Lung (tissue), 12 donors: ENCODE data around the gene OS9. TPM values are rescaled to one million over a fixed set of nuclear protein-coding genes. Genes with fewer than 3 reads are reported as not detected.

Experiments used
- ATAC-seq: fragments of 200-7000 bp; cut with Tn5 transposase; one replicate; pipeline ENCODE4 v1.9.1; 2020; ENCODE audit warnings: moderate number of reproducible peaks; ENCODE audit not compliant: insufficient read depth, low FRiP score
- DNase-seq, 3 donors: peaks; one replicate each; pipeline ENCODE4 v3.0.0-alpha.2; 2013 to 2017
- H3K27ac ChIP-seq, 2 donors: one replicate each; pipeline ENCODE4 v1.5.1; 2013; ENCODE audit warnings: mild to moderate bottlenecking in 2 of 2, moderate library complexity in 2 of 2, control low read depth in 1 of 2, inconsistent platforms in 1 of 2, low read depth in 1 of 2, low read length in 1 of 2
- H3K27me3 ChIP-seq, 3 donors: one replicate each; pipeline ENCODE4 v1.5.1; 2013; ENCODE audit warnings: low read length in 2 of 3; ENCODE audit not compliant: control insufficient read depth in 3 of 3, insufficient read depth in 3 of 3
- H3K36me3 ChIP-seq, 4 donors: one replicate each; pipeline ENCODE4 v1.5.1; 2013; ENCODE audit warnings: low read length in 4 of 4, mild to moderate bottlenecking in 1 of 4, moderate library complexity in 1 of 4; ENCODE audit not compliant: control insufficient read depth in 4 of 4, insufficient read depth in 4 of 4
- H3K4me1 ChIP-seq, 5 donors: one replicate each; pipeline ENCODE4 v1.5.1; 2013; ENCODE audit warnings: low read length in 5 of 5, mild to moderate bottlenecking in 2 of 5, moderate library complexity in 1 of 5; ENCODE audit not compliant: control insufficient read depth in 5 of 5, insufficient read depth in 5 of 5
- H3K4me3 ChIP-seq: one replicate; pipeline ENCODE4 v1.5.1; 2013; ENCODE audit warnings: mild to moderate bottlenecking, control low read depth, moderate library complexity
- H3K9ac ChIP-seq, 2 donors: one replicate each; pipeline ENCODE4 v1.5.1; 2013; ENCODE audit warnings: low read length in 2 of 2, control low read depth in 1 of 2; ENCODE audit not compliant: insufficient read depth in 1 of 2
- H3K9me3 ChIP-seq, 4 donors: one replicate each; pipeline ENCODE4 v1.5.1; 2013; ENCODE audit warnings: low read length in 3 of 4, mild to moderate bottlenecking in 1 of 4, moderate library complexity in 1 of 4; ENCODE audit not compliant: control insufficient read depth in 4 of 4, insufficient read depth in 3 of 4
- WGBS, 2 donors: extraction: QIAGEN DNeasy Blood & Tissue Kit; methylation state at CpG; one replicate each; pipeline ENCODE4 v1.1.7; 2013; 5-methylcytosine and 5-hydroxymethylcytosine counted together
- polyA plus RNA-seq, 2 donors: library from polyadenylated mRNA; stranded (reverse); fragments of 200-250 nt; gene quantifications; one replicate each; pipeline ENCODE4 v1.2.1, GENCODE V29; 2013
- total RNA-seq, 2 donors: library from RNA; depleted of rRNA in 1 of 2; stranded (reverse); fragments of >200 nt in 1 of 2; gene quantifications; one replicate each; pipeline ENCODE4 v1.2.1, GENCODE V29; 2014 to 2021
- TF ChIP-seq, protein P1 (sequence below): IDR thresholded peaks from 2 replicates; pipeline ENCODE4 v1.5.1; 2012; ENCODE audit warnings: mild to moderate bottlenecking; ENCODE audit errors: control extremely low read depth, extremely low read depth
- donor health status: control.
- donor health status: control.
- donor health status: Bipolar disorder and iron deficiency.
- donor health status: healthy.
- donor health status: DM: yes; HTN: yes; CAD: no.

OS9 gene
- total and polyA plus RNA-seq, 4 donors, result 144 to 356 (median 249) TPM

DNA sequence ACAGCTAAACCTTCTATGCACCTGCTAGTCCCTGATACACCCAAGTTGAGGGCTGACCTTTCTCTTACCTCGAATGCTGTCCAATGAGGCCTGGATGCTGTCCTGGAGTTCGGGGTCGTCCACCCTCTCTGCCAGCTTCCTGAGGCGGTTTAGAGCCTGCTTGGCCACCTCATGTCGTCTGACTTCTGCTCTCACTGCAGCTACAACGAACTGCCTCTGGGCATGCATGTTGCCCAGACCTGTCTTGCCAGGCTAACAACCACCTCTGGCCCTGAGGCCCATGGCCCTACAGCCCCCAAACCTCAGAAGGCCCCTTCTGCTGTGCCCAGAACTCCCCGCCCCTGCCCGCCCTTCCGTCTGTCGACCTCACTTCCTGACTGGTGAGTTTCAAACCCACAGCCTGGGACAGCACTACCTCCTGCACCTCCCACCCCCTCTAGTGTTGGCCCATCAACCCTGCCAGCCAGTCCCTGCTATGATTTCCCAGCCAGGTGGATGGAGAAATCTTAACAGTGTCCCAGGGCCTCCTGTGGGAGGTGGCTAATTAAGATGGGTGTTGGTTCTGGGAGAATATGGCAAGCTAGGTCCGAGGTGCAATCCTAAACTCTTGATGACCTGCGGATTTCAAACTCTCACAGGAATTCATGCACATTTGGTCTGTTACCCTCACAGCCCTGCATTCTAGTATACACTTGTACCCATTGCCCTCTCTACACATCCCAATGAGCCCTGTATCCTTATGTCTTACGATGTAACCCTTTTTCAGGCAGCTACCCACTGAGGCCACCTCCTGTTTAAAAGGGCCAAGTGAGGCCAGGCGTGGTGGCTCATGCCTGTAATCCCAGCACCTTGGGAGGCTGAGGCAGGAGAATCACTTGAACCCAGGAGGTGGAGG, 48.2 kb downstream of the OS9 start:
- H3K4me3 ChIP-seq, result no peak overlapping the region
- H3K27ac ChIP-seq, result no peak overlapping the region
- no peaks in the 10 kb centered on the region for H3K9me3 ChIP-seq
- peaks cover under 1 to 10% (median 2%) of the 10 kb centered on the region in 4 donors for H3K36me3 ChIP-seq
- peaks cover 4 to 15% (median 6%) of the 10 kb centered on the region in 5 donors for H3K4me1 ChIP-seq
- ATAC-seq (no peak), DNase-seq (no peak)
- TF ChIP-seq, protein P1, sequence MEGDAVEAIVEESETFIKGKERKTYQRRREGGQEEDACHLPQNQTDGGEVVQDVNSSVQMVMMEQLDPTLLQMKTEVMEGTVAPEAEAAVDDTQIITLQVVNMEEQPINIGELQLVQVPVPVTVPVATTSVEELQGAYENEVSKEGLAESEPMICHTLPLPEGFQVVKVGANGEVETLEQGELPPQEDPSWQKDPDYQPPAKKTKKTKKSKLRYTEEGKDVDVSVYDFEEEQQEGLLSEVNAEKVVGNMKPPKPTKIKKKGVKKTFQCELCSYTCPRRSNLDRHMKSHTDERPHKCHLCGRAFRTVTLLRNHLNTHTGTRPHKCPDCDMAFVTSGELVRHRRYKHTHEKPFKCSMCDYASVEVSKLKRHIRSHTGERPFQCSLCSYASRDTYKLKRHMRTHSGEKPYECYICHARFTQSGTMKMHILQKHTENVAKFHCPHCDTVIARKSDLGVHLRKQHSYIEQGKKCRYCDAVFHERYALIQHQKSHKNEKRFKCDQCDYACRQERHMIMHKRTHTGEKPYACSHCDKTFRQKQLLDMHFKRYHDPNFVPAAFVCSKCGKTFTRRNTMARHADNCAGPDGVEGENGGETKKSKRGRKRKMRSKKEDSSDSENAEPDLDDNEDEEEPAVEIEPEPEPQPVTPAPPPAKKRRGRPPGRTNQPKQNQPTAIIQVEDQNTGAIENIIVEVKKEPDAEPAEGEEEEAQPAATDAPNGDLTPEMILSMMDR, result peak; percentile 13
- WGBS, 2 donors, result 29 to 43% methylated on average over 14 of the region's 14 CpGs
- H3K27me3 ChIP-seq, result peaks cover 0 to 46% (median 39%) of the 10 kb centered on the region in 3 donors
- H3K9ac ChIP-seq, result no peak overlapping the region

DNA sequence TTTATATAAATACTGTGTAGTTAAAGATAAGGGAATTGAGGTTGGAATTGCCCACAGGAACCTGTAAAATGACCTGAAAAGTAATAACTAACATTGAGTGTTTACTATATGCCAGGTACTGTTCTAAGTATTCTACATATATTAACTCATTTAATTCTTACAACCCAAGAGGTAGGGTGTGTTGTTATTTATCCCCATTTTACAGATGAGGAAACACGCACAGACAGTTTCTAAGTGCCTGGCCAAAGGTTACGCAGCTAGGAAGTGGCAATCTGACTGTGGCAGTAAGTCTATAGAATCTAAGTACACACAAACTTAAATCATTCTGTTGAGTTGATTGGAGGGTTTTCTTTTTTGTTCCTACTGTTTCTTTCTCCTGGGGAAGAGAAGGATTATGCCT, 49.8 kb downstream of the OS9 start:
- H3K36me3 ChIP-seq, result peaks cover 4 to 19% (median 10%) of the 10 kb centered on the region in 4 donors
- H3K4me3 ChIP-seq, result no peak overlapping the region

DNA sequence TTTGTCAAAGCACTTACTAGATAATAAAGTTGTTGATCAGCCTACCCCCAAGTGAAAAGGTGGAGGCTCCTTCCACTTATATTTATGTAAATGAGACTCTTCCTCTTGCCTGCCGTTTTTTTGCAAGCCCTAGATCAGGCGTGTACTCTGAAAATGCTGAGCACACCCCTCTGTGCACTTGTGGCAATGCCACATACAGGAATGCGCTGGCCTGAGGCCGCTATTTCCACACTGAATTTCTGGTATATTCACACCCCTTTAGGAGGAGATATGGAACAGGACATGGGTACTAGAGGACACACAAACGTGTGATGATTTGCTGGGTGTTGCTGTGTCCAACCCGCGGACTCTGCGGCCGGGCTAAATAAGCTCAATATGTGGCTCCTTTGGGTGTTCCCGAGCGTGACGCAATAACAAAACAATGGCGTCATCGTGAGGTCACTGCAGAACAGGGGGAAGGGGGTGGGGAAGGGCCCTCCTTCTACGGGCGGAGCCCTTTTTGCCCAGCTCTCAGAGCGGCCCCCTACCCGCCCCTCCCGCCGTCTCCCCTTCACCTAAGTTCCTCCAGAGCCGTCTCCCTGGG, 50.4 kb downstream of the OS9 start:
- WGBS, 2 donors, result 6 to 9% methylated on average over 21 of the region's 21 CpGs
- DNase-seq (no peak), ATAC-seq (peak; percentile 56)
- TF ChIP-seq, protein P1, result no peak
- H3K4me3 ChIP-seq, result peak overlapping the region; percentile 20
- peaks cover 9 to 24% (median 12%) of the 10 kb centered on the region in 4 donors for H3K36me3 ChIP-seq
- peak overlapping the region; percentile 93 to 97 for H3K27ac ChIP-seq
- peaks cover 0 to 33% (median 30%) of the 10 kb centered on the region in 3 donors for H3K27me3 ChIP-seq
- H3K4me1 ChIP-seq, result peaks cover 0 to 12% (median 4%) of the 10 kb centered on the region in 5 donors
- no peaks in the 10 kb centered on the region for H3K9me3 ChIP-seq
- H3K9ac ChIP-seq, result peak overlapping the region in 1 of 2 donors; percentile 91

More for the DNA sequence above, 49.8 kb downstream of the OS9 start:
- no peak overlapping the region for H3K9ac ChIP-seq
- 78 to 90% methylated on average over 2 of the region's 2 CpGs for WGBS, 2 donors
- H3K27ac ChIP-seq, result no peak overlapping the region
- DNase-seq, result no peak
- peaks cover 0 to 38% (median 35%) of the 10 kb centered on the region in 3 donors for H3K27me3 ChIP-seq
- ATAC-seq, result no peak
- H3K9me3 ChIP-seq, result no peaks in the 10 kb centered on the region
- TF ChIP-seq, protein P1, result no peak
- peaks cover 0 to 12% (median 4%) of the 10 kb centered on the region in 5 donors for H3K4me1 ChIP-seq
